Upper lobe of left lung (tissue), 6 donors: ENCODE measurements around the gene TMEM107. TPM values are rescaled to one million over a fixed set of nuclear protein-coding genes. Genes with fewer than 3 reads are reported as not detected.

Source experiments
- ATAC-seq, 2 donors: fragments of 200-7000 bp; cut with Tn5 transposase; one replicate each; pipeline ENCODE4 v1.9.1; 2022; ENCODE audit warnings: mild to moderate bottlenecking in 2 of 2, moderate library complexity in 2 of 2; ENCODE audit not compliant: low FRiP score in 2 of 2
- DNase-seq, 2 donors: peaks; one replicate each; pipeline ENCODE4 v3.0.0-alpha.2; 2019 to 2020
- H3K27ac ChIP-seq, 4 donors: fragments of 200-600 bp; sonication (generic); one replicate each; pipeline ENCODE4 v1.5.1; 2016 to 2019
- H3K27me3 ChIP-seq, 4 donors: fragments of 200-600 bp; sonication (generic); one replicate each; pipeline ENCODE4 v1.5.1; 2017 to 2019
- H3K36me3 ChIP-seq, 4 donors: fragments of 200-600 bp; sonication (generic); one replicate each; pipeline ENCODE4 v1.5.1; 2016 to 2019
- H3K4me1 ChIP-seq, 4 donors: fragments of 200-600 bp; sonication (generic); one replicate each; pipeline ENCODE4 v1.5.1; 2018 to 2019
- H3K4me3 ChIP-seq, 4 donors: fragments of 200-600 bp; sonication (generic); one replicate each; pipeline ENCODE4 v1.5.1; 2017 to 2019; ENCODE audit warnings: mild to moderate bottlenecking in 2 of 4, moderate library complexity in 1 of 4
- H3K9me3 ChIP-seq, 4 donors: fragments of 200-600 bp; sonication (generic); one replicate each; pipeline ENCODE4 v1.5.1; 2018 to 2019
- EP300 ChIP-seq, 4 donors: sonication (generic); formaldehyde crosslinking; IDR thresholded peaks; one replicate each; pipeline ENCODE4 v1.5.1; 2017; ENCODE audit warnings: antibody characterized with exemption in 4 of 4, control low read depth in 2 of 4
- POLR2A ChIP-seq, 4 donors: fragments of 450-650 bp; IDR thresholded peaks; one replicate each; pipeline ENCODE4 v1.5.1; 2016 to 2017; ENCODE audit warnings: antibody characterized with exemption in 4 of 4, mild to moderate bottlenecking in 2 of 4
- POLR2AphosphoS5 ChIP-seq, 2 donors: sonication (generic); formaldehyde crosslinking; IDR thresholded peaks; one replicate each; pipeline ENCODE4 v1.5.1; 2017; ENCODE audit warnings: antibody characterized with exemption in 2 of 2
- WGBS, 2 donors: methylation state at CpG; one replicate each; pipeline ENCODE4 v1.1.5; 2017 to 2018; 5-methylcytosine and 5-hydroxymethylcytosine counted together
- total RNA-seq, 6 donors: library from RNA; depleted of rRNA in 4 of 6; stranded (reverse); fragments of >200 nt in 4 of 6; gene quantifications; one replicate each; pipeline versions ENCODE4 v1.1.0 to v1.2.1, GENCODE V29; 2016 to 2021
- TF ChIP-seq, protein P1 (sequence below), 6 experiments: fragments of 450-650 bp in 4 of 6; fragments of 200-600 bp in 2 of 6; sonication (generic) in 2 of 6; IDR thresholded peaks; one replicate each; pipeline ENCODE4 v1.5.1; 2016 to 2019; ENCODE audit warnings: antibody characterized with exemption in 6 of 6
- donor health status: DM: no; HTN: no; CAD: no; lungs with moderate emphysema.
- donor health status: DM: no; HTN: yes; CAD: no; lungs with severe emphysema.

TMEM107 gene
- total RNA-seq, 6 donors from 2014 or later = 11.5 to 32.5 (median 17.3) TPM

DNA sequence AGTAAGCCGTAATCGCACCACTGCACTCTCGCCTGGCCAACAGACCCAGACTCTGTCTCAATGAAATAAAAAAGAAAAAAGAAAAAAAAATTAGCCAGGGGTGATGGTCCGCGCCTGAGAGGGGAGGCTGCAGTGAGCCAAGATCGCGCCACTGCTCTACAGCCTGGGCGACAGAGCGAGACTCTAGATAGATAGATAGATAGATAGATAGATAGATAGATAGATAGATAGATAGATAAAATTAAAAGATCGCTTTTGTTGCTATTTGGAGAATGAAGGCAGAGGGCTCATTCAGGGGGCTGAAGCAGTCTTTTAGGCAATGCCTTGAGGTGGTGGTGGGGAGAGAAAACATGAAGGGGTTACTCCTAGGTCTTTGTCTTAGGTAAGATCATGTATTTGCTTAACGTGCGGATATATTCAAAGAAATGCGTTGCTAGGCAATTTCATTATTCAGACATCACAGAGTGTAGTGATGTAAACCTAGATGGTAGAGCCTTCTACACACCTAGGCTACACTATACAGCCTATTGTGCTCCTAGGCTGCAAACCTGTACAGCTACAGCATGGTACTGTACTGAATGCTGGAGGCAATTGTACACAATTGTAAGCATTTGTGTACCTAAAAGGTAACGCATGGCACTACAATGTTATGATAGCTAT lies 47.9 kb downstream of the TMEM107 start:
- no peak overlapping the region for H3K4me3 ChIP-seq
- H3K4me1 ChIP-seq = peaks cover 32 to 45% (median 36%) of the 10 kb centered on the region in 4 donors
- TF ChIP-seq, protein P1, sequence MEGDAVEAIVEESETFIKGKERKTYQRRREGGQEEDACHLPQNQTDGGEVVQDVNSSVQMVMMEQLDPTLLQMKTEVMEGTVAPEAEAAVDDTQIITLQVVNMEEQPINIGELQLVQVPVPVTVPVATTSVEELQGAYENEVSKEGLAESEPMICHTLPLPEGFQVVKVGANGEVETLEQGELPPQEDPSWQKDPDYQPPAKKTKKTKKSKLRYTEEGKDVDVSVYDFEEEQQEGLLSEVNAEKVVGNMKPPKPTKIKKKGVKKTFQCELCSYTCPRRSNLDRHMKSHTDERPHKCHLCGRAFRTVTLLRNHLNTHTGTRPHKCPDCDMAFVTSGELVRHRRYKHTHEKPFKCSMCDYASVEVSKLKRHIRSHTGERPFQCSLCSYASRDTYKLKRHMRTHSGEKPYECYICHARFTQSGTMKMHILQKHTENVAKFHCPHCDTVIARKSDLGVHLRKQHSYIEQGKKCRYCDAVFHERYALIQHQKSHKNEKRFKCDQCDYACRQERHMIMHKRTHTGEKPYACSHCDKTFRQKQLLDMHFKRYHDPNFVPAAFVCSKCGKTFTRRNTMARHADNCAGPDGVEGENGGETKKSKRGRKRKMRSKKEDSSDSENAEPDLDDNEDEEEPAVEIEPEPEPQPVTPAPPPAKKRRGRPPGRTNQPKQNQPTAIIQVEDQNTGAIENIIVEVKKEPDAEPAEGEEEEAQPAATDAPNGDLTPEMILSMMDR (IDR thresholded peaks at IDR 0.05) = no peak
- TF ChIP-seq POLR2AphosphoS5 (IDR thresholded peaks at IDR 0.05) = no peak
- TF ChIP-seq POLR2A (IDR thresholded peaks at IDR 0.05) = no peak
- TF ChIP-seq EP300 (IDR thresholded peaks at IDR 0.05) = no peak
- WGBS, 2 donors = 82% methylated on average over 14 of the region's 14 CpGs
- no peaks in the 10 kb centered on the region for H3K9me3 ChIP-seq
- no peaks in the 10 kb centered on the region for H3K36me3 ChIP-seq
- H3K27ac ChIP-seq = no peak overlapping the region
- peaks cover 0 to 28% (median 13%) of the 10 kb centered on the region in 4 donors for H3K27me3 ChIP-seq
- DNase-seq (no peak), ATAC-seq (no peak)

DNA sequence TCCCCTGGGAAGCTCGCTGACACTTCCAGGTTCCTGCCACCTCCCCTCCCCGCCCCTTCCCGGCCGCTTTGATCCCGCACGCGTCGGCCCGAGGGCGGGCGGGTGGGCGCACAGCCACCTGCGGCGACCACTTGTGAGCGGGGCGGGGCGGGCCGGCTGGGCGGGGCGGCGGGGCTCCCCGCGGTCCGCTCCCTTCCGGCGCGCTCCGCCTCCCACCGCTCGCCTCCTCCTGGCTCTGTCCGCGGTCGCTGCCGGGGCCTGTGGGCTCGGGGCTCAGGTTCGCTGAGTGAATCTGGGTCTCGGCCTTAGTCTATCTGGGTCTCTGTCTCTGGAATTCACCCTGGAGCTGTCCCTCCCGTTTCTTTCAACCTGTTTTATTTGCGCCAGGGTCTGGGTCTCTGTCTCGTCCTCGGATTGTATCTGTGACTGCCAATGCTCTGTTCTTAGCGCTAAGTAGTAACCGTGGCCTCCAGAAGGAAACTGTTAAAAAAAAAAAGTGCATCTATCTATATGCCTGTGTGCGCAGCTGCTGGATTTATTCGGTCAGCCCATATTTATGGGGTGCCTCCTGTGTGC lies 49.6 kb downstream of the TMEM107 start:
- TF ChIP-seq POLR2AphosphoS5 (IDR thresholded peaks at IDR 0.05) (no peak), EP300 (IDR thresholded peaks at IDR 0.05) (no peak), POLR2A (IDR thresholded peaks at IDR 0.05) (no peak)
- TF ChIP-seq, protein P1 (IDR thresholded peaks at IDR 0.05) = no peak
- ATAC-seq (peak in 1 of 2 donors; percentile 70), DNase-seq (peak in 1 of 2 donors; percentile 91)
- peak overlapping the region; percentile 10 to 79 (median 60) for H3K27ac ChIP-seq
- H3K4me3 ChIP-seq = peak overlapping the region; percentile 36 to 69 (median 64)
- no peaks in the 10 kb centered on the region for H3K9me3 ChIP-seq
- WGBS, 2 donors = 1% methylated on average over 9 to 29 of the region's 45 CpGs
- peaks cover 0 to 45% (median 21%) of the 10 kb centered on the region in 4 donors for H3K27me3 ChIP-seq
- H3K4me1 ChIP-seq = peaks cover 48 to 62% (median 52%) of the 10 kb centered on the region in 4 donors
- H3K36me3 ChIP-seq = no peaks in the 10 kb centered on the region

DNA sequence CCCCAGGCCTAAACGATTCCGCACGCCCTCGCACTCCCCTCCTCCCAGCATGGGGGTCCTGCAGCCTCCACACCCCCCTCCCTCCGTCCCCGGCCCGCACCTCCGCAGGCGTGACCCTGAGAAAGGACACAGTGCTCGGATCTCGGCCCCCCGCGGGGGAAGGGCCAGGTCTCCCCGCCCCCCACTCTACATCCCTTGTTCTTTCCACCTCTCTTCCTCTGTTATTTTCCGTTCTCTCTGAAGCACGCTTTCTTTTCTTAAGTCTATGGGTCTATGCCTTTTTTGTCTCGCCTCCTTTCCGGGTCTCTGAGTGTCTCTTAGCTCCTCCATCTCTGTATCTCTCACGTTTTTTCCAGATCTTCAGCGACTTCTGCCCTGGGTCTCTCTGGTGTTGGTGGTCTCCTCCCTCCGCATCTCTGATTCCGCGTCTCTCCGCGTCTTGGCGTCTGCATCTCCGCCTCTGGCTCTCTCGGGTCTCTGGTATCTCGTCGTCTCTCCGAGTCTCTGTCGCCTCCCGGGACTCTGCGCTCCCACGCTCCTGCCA lies 50.2 kb downstream of the TMEM107 start:
- ATAC-seq (no peak), DNase-seq (peak in 1 of 2 donors; percentile 83)

DNA sequence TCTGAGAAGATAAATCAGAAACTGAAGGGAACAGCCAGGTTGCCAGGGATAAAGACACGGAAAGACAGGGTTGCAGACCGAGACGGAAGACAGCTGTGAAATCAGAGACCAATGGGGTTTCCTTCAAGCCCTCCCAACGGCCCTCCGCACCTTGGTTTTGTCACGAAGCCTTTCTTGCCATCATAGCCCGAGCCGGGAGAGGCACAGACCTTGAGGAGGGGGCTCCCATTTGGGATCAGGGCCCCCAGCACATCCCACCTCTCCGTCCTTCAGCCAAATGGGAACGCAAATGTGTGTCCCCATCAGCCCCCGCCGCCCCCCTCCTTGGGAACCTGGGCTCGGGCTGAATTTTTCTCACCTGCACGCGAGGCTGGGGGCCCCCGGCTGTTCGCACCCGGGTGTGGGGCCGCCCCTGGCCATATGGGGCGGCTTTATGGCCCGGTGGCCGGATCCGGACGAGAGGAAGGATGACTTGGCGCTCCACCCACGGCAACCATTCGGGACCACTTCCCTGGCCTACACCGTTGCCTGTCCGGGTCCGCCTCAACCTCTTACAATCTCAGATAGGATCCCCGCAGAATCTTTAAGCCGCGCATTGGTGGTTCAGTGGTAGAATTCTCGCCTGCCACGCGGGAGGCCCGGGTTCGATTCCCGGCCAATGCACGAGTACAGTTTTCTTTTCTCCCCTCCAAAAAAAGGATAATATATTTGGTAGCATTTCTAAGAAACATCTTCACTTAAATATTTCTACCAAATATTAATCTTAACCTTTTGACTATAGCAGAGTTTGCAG lies 50.8 kb downstream of the TMEM107 start:
- Histone ChIP-seq H3K9me3 (no peaks in the 10 kb centered on the region), H3K27ac (peak overlapping the region in 2 of 4 donors; percentile 58 to 79), H3K36me3 (no peaks in the 10 kb centered on the region), H3K27me3 (peaks cover 0 to 53% (median 23%) of the 10 kb centered on the region in 4 donors), H3K4me1 (peaks cover 61 to 74% (median 65%) of the 10 kb centered on the region in 4 donors), H3K4me3 (peak overlapping the region; percentile 36 to 69 (median 64))
- ATAC-seq = peak; percentile 9 to 66
- peak; percentile 81 to 91 for DNase-seq
- WGBS, 2 donors = 2 to 3% methylated on average over 23 to 26 of the region's 40 CpGs
- TF ChIP-seq, protein P1 (IDR thresholded peaks at IDR 0.05) = no peak
- TF ChIP-seq POLR2A (IDR thresholded peaks at IDR 0.05) = no peak
- no peak for TF ChIP-seq POLR2AphosphoS5 (IDR thresholded peaks at IDR 0.05)
- no peak for TF ChIP-seq EP300 (IDR thresholded peaks at IDR 0.05)

More for the DNA sequence above, 50.2 kb downstream of the TMEM107 start:
- Histone ChIP-seq H3K4me3 (peak overlapping the region; percentile 36 to 69 (median 64)), H3K4me1 (peaks cover 54 to 68% (median 58%) of the 10 kb centered on the region in 4 donors), H3K27me3 (peaks cover 0 to 51% (median 23%) of the 10 kb centered on the region in 4 donors), H3K36me3 (no peaks in the 10 kb centered on the region), H3K9me3 (no peaks in the 10 kb centered on the region), H3K27ac (peak overlapping the region; percentile 7 to 79 (median 34))
- TF ChIP-seq POLR2AphosphoS5 (IDR thresholded peaks at IDR 0.05) (no peak), POLR2A (IDR thresholded peaks at IDR 0.05) (no peak), EP300 (IDR thresholded peaks at IDR 0.05) (no peak)
- TF ChIP-seq, protein P1 (IDR thresholded peaks at IDR 0.05) = no peak
- 1% methylated on average over 32 to 34 of the region's 35 CpGs for WGBS, 2 donors
